Lower lobe of right lung (tissue), 2 donors: ENCODE results near the gene SCYL2. TPM values are rescaled to one million over a fixed set of nuclear protein-coding genes. Genes with fewer than 3 reads are reported as not detected.

Experiments used
- ATAC-seq, 2 donors: fragments of 200-7000 bp; cut with Tn5 transposase; one replicate each; pipeline ENCODE4 v1.9.1; 2020 to 2022; ENCODE audit warnings: mild to moderate bottlenecking in 2 of 2, moderate library complexity in 2 of 2
- DNase-seq: peaks from one replicate; pipeline ENCODE4 v3.0.0-alpha.2; 2020
- H3K27ac ChIP-seq: fragments of 200-600 bp; one replicate; pipeline ENCODE4 v1.8.0; 2022
- H3K27me3 ChIP-seq: fragments of 200-600 bp; one replicate; pipeline ENCODE4 v1.8.0; 2022; ENCODE audit warnings: low read depth
- H3K36me3 ChIP-seq: fragments of 200-600 bp; one replicate; pipeline ENCODE4 v1.8.0; 2022; ENCODE audit warnings: mild to moderate bottlenecking
- H3K4me1 ChIP-seq: fragments of 200-600 bp; one replicate; pipeline ENCODE4 v1.8.0; 2022
- H3K4me3 ChIP-seq: fragments of 200-600 bp; one replicate; pipeline ENCODE4 v1.8.0; 2022; ENCODE audit warnings: mild to moderate bottlenecking
- H3K9me3 ChIP-seq: fragments of 200-600 bp; one replicate; pipeline ENCODE4 v1.8.0; 2022
- CTCF ChIP-seq: fragments of 200-600 bp; IDR thresholded peaks from one replicate; pipeline ENCODE4 v1.8.0; 2022; ENCODE audit warnings: antibody characterized with exemption, mild to moderate bottlenecking
- intact Hi-C: fragments of 100-400 bp; cut with DNase I; formaldehyde crosslinking; loops from one replicate; pipeline ENCODE4 v1.11.0; 2022
- total RNA-seq: library from RNA; stranded (reverse); fragmentation: NEBNext Ultra II Directional; extraction: Animal tissue kit (Norgen Biotek cat#: 25700); gene quantifications from one replicate; pipeline ENCODE4 v1.2.1, GENCODE V29; 2021
- donor health status: DM: no; HTN: yes; CAD: no; lungs with severe emphysema.

SCYL2 gene
- total RNA-seq, 1 donor from 2014 or later: 45.0 TPM

GRCh38 chr12:100372853-100373640 is 106.1 kb downstream of the SCYL2 start:
- TF ChIP-seq CTCF: no peak
- intact Hi-C loops: no loop called here
- Histone ChIP-seq H3K4me3 (no peak overlapping the region), H3K4me1 (no peaks in the 10 kb centered on the region), H3K27me3 (no peaks in the 10 kb centered on the region), H3K36me3 (no peaks in the 10 kb centered on the region), H3K9me3 (no peaks in the 10 kb centered on the region), H3K27ac (no peak overlapping the region)
- DNase-seq: no peak
- no peak for ATAC-seq

DNA sequence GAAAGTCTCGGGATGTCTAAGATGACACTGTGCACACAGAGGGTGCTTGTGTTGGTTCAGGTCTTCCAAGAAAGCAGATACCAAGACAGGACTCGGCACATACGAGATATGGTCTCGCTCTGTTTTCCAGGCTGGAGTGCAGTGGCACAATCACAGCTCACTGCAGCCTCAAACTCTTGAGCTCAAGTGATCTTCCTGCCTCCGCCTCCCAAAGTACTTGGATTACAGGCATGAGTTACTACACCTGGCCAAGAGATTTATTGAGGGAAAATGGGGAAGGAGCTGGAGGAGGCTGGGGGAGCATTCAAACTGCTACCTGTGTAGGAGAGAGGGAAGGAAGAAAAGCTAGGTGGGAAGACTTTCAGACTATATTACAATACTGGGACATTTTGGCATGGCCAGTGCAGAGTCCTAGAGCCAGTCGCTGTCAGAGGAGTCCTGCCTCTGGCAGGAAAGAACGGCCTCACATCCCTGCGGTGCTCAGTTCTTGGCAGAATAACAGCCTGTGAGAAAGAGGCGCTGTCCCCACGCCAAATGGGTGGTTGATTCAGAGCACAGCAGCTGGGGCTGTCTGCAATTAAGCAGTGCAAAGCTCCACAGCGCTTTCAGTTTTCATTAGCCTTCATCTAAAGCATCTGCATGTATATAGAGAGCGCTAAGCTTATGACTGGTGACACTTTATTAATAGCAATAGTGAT is 108.2 kb downstream of the SCYL2 start:
- Histone ChIP-seq H3K27ac (no peak overlapping the region), H3K4me1 (no peaks in the 10 kb centered on the region), H3K4me3 (peak overlapping the region; percentile 21), H3K27me3 (no peaks in the 10 kb centered on the region), H3K9me3 (no peaks in the 10 kb centered on the region), H3K36me3 (no peaks in the 10 kb centered on the region)
- intact Hi-C loops: no loop called here
- DNase-seq (peak; percentile 52), ATAC-seq (peak; percentile 80 to 91)
- TF ChIP-seq CTCF: no peak

GRCh38 chr12:100376161-100376560 is 109.2 kb downstream of the SCYL2 start:
- Histone ChIP-seq H3K36me3 (no peaks in the 10 kb centered on the region), H3K27me3 (no peaks in the 10 kb centered on the region), H3K4me3 (no peak overlapping the region), H3K27ac (no peak overlapping the region), H3K4me1 (no peaks in the 10 kb centered on the region), H3K9me3 (no peaks in the 10 kb centered on the region)
- DNase-seq (no peak), ATAC-seq (no peak)
- intact Hi-C loops: no loop called here
- no peak for TF ChIP-seq CTCF

- Histone ChIP-seq H3K4me3 (no peak overlapping the region), H3K27me3 (no peaks in the 10 kb centered on the region), H3K4me1 (no peaks in the 10 kb centered on the region), H3K9me3 (no peaks in the 10 kb centered on the region), H3K27ac (no peak overlapping the region), H3K36me3 (no peaks in the 10 kb centered on the region)
- no peak for TF ChIP-seq CTCF
- DNase-seq: no peak
- intact Hi-C loops: no loop called here
- no peak for ATAC-seq
Observed at GRCh38 chr12:100381379-100381778, 114.4 kb downstream of the SCYL2 start.

GRCh38 chr12:100382338-100382737 is 115.4 kb downstream of the SCYL2 start:
- ATAC-seq: no peak

More at GRCh38 chr12:100382338-100382737, 115.4 kb downstream of the SCYL2 start:
- TF ChIP-seq CTCF: no peak
- DNase-seq: no peak
- intact Hi-C loops: no loop called here
- H3K36me3 ChIP-seq: no peaks in the 10 kb centered on the region
- no peak overlapping the region for H3K27ac ChIP-seq
- H3K4me1 ChIP-seq: no peaks in the 10 kb centered on the region
- no peaks in the 10 kb centered on the region for H3K9me3 ChIP-seq
- no peak overlapping the region for H3K4me3 ChIP-seq
- H3K27me3 ChIP-seq: no peaks in the 10 kb centered on the region
